KMS-11 (cell line): Measurements from ENCODE around the gene GNB1L.

ENCODE experiments used
- H2AFZ ChIP-seq: fragments of 200-600 bp; sonication (generic); 2 replicates; pipeline ENCODE4 v1.6.1; 2016; ENCODE audit warnings: antibody characterized with exemption, mixed run types, low read depth
- H3K27ac ChIP-seq: fragments of 200-600 bp; sonication (generic); 2 replicates; pipeline ENCODE4 v1.6.1; 2016; ENCODE audit warnings: mild to moderate bottlenecking, mixed run types
- H3K27me3 ChIP-seq: fragments of 200-600 bp; sonication (generic); 2 replicates; pipeline ENCODE4 v1.6.1; 2017; ENCODE audit warnings: mild to moderate bottlenecking, low read depth, mixed run types, moderate library complexity; ENCODE audit not compliant: insufficient read depth
- H3K36me3 ChIP-seq: fragments of 200-600 bp; sonication (generic); 2 replicates; pipeline ENCODE4 v1.6.1; 2017; ENCODE audit warnings: mild to moderate bottlenecking, mixed run types; ENCODE audit not compliant: insufficient read depth
- H3K4me1 ChIP-seq: fragments of 200-600 bp; sonication (generic); 2 replicates; pipeline ENCODE4 v1.6.1; 2016; ENCODE audit warnings: mild to moderate bottlenecking, low read depth, mixed run types; ENCODE audit not compliant: poor library complexity, severe bottlenecking
- H3K4me2 ChIP-seq: fragments of 200-600 bp; sonication (generic); 2 replicates; pipeline ENCODE4 v1.7.0; 2016; ENCODE audit warnings: mild to moderate bottlenecking, mixed run types
- H3K4me3 ChIP-seq: fragments of 200-600 bp; sonication (generic); IDR thresholded peaks from 2 replicates; pipeline ENCODE4 v1.6.1; 2017; ENCODE audit warnings: low read depth, low read length, mixed read lengths; ENCODE audit not compliant: insufficient read depth
- H3K79me2 ChIP-seq: fragments of 200-600 bp; sonication (generic); 2 replicates; pipeline ENCODE4 v1.6.1; 2016; ENCODE audit warnings: low read depth, mixed run types; ENCODE audit not compliant: insufficient read depth
- H3K9ac ChIP-seq: fragments of 200-600 bp; sonication (generic); 2 replicates; pipeline ENCODE4 v1.6.1; 2016; ENCODE audit warnings: mild to moderate bottlenecking, mixed run types
- H4K20me1 ChIP-seq: fragments of 200-600 bp; sonication (generic); 2 replicates; pipeline ENCODE4 v1.6.1; 2016; ENCODE audit warnings: mild to moderate bottlenecking, mixed run types; ENCODE audit not compliant: insufficient read depth
- CTCF ChIP-seq: fragments of 200-600 bp; sonication (generic); conservative IDR thresholded peaks from 2 replicates; pipeline ENCODE4 v1.6.1; 2017; ENCODE audit warnings: low read depth, mild to moderate bottlenecking, antibody characterized with exemption, low read length, moderate library complexity, mixed read lengths

GNB1L gene

GRCh38 chr22:19750507-19751490 lies 103.9 kb downstream of the GNB1L start:
- no peak for TF ChIP-seq CTCF
- Histone ChIP-seq H3K79me2 (no peaks in the 10 kb centered on the region), H3K27me3 (peaks cover 67% of the 10 kb centered on the region), H3K27ac (no peak overlapping the region), H3K4me2 (no peak overlapping the region), H4K20me1 (no peaks in the 10 kb centered on the region), H3K4me1 (no peaks in the 10 kb centered on the region), H3K4me3 (no peak overlapping the region), H3K9ac (no peak overlapping the region), H2AFZ (no peak overlapping the region), H3K36me3 (no peaks in the 10 kb centered on the region)

- no peak overlapping the region for H3K4me2 ChIP-seq
- no peaks in the 10 kb centered on the region for H3K79me2 ChIP-seq
- H4K20me1 ChIP-seq = no peaks in the 10 kb centered on the region
- no peak for TF ChIP-seq CTCF
- H3K9ac ChIP-seq = no peak overlapping the region
- no peak overlapping the region for H3K4me3 ChIP-seq
- H3K36me3 ChIP-seq = no peaks in the 10 kb centered on the region
- H3K4me1 ChIP-seq = no peaks in the 10 kb centered on the region
- H3K27me3 ChIP-seq = peaks cover 58% of the 10 kb centered on the region
- no peak overlapping the region for H3K27ac ChIP-seq
- H2AFZ ChIP-seq = no peak overlapping the region
Measured at GRCh38 chr22:19749876-19750275, 104.8 kb downstream of the GNB1L start.

GRCh38 chr22:19748991-19749664 lies 105.5 kb downstream of the GNB1L start:
- no peak overlapping the region for H3K4me2 ChIP-seq
- H2AFZ ChIP-seq = no peak overlapping the region
- peaks cover 50% of the 10 kb centered on the region for H3K27me3 ChIP-seq
- no peaks in the 10 kb centered on the region for H3K4me1 ChIP-seq
- no peaks in the 10 kb centered on the region for H4K20me1 ChIP-seq
- no peaks in the 10 kb centered on the region for H3K79me2 ChIP-seq
- no peak overlapping the region for H3K27ac ChIP-seq
- no peak overlapping the region for H3K9ac ChIP-seq
- no peak overlapping the region for H3K4me3 ChIP-seq
- no peak for TF ChIP-seq CTCF
- H3K36me3 ChIP-seq = no peaks in the 10 kb centered on the region

- TF ChIP-seq CTCF = no peak
- Histone ChIP-seq H3K27me3 (peaks cover 42% of the 10 kb centered on the region), H2AFZ (no peak overlapping the region), H4K20me1 (no peaks in the 10 kb centered on the region), H3K4me3 (no peak overlapping the region), H3K36me3 (no peaks in the 10 kb centered on the region), H3K4me1 (no peaks in the 10 kb centered on the region), H3K79me2 (no peaks in the 10 kb centered on the region), H3K9ac (no peak overlapping the region), H3K4me2 (no peak overlapping the region), H3K27ac (no peak overlapping the region)
Measured at GRCh38 chr22:19748139-19748538, 106.5 kb downstream of the GNB1L start.
